ENCODE measurements around the gene MCAT. TPM values are rescaled to one million over a fixed set of nuclear protein-coding genes. Genes with fewer than 3 reads are reported as not detected.
"Not testable (repeated sequence)": the region's sequence is repeated elsewhere in the genome, so short reads cannot be mapped to it uniquely, and the experiment has no call there.

Gene MCAT
- total RNA-seq, 2 experiments from 2014 or later = 8.5 to 8.8 TPM

DNA sequence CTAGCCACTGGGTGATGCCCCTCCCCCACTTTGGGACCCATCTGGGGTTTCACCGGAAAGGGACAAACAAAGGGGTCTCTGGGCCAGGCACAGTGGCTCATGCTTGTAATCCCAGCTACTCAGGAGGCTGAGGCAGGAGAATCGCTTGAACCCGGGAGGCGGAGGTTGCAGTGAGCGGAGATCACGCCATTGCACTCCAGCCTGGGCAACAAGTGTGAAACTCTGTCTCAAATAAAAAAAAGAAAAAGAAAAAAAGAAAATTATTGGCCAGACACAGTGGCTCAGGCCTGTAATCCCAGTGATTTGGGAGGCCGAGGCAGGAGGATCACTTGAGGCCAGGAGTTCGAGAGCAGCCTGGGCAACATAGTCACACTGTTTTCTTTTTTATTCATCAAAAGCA is 2.2 kb upstream of the MCAT start:
- H3K9me3 Mint-ChIP-seq; H3K36me3 Mint-ChIP-seq (ENCODE audit: low read depth); CTCF ChIA-PET; H3K27me3 Mint-ChIP-seq; DNase-seq; H3K4me3 Mint-ChIP-seq; H3K27ac Mint-ChIP-seq: not testable (repeated sequence)
- POLR2A ChIA-PET = interaction anchor here (4.7 kb wide), 1 partner anchor 40 kb away, joined by 29 read pairs; the partner anchor contains the start of gene TTLL12
- peaks cover 43% of the 10 kb centered on the region for H3K4me1 Mint-ChIP-seq

DNA sequence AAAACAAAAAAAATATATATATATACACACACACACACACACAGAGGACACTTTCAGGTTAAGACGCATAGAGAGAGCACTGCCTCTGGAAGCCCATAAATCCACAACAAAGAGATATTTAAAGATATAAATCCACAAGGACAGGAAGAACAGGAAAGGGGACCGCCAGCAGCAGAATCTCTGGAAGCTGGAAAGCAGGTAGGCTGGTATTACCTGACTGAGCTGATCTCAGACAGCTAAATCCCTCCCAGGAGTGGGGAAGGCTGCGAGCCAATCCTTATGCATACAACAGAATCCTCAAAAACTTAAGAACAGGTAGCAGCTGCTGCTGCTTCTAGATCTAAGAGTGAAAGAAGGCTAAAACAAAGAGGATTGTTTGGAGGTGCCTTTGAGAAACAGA is 1.8 kb upstream of the MCAT start:
- Mint-ChIP-seq H3K27ac (no peak overlapping the region), H3K36me3 (ENCODE audit: low read depth) (peaks cover 7% of the 10 kb centered on the region), H3K4me3 (no peak overlapping the region), H3K4me1 (peaks cover 43% of the 10 kb centered on the region), H3K27me3 (no peaks in the 10 kb centered on the region), H3K9me3 (no peaks in the 10 kb centered on the region)
- ChIA-PET POLR2A (interaction anchor here (4.7 kb wide), 1 partner anchor 41 kb away, joined by 29 read pairs; the partner anchor contains the start of gene TTLL12), CTCF (no interaction called here)
- no peak for DNase-seq

DNA sequence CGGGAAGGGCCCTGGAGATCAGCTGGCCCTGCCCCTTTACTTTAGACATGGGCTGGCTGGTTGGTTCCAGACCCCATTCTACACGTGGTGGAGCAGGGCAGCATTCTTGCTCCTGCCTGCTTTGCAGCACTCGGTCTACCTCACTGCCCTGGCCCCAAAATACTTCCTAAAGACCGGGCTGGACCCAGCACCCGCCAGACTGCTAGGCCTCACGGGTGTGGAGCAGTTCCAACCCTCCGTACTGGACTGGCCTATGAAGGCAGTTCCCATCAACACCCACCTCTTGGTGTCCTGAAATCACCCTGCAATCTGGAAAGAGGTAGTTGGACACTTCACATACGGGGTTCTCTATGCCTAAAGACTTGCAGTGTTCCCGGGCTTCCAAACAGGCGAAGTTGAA is 6.4 kb downstream of the MCAT start:
- H3K36me3 Mint-ChIP-seq (ENCODE audit: low read depth) = peaks cover 31% of the 10 kb centered on the region

DNA sequence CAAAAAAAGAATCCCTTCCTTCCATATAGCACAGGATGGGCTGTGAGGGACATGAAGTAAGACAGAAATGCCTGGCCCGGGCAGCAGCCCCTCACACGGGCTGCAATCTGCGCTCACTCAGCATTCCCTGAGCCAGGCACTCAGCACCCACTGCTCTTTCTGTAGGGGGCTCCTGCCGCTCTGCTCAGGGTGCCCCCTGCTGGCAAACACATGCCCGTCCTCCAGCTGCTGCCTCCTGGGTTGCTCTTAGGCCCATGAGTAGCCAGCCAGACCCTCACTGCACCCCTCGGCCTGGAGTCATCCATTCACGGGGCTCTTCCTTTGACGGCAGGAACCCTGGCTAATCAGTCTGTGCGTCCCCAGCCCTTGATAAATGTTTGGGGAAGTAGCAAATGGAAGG is 6.9 kb downstream of the MCAT start:
- H3K4me1 Mint-ChIP-seq = peaks cover 6% of the 10 kb centered on the region

More for the DNA sequence above, 6.4 kb downstream of the MCAT start:
- DNase-seq = no peak
- no peak overlapping the region for H3K4me3 Mint-ChIP-seq
- CTCF ChIA-PET = interaction anchor here (1.0 to 1.4 kb wide), 2 partner anchors 9 to 27 kb away, joined by 3 to 5 read pairs; partner anchors contain the start of gene BIK
- H3K27ac Mint-ChIP-seq = no peak overlapping the region
- no peaks in the 10 kb centered on the region for H3K9me3 Mint-ChIP-seq
- peaks cover 10% of the 10 kb centered on the region for H3K4me1 Mint-ChIP-seq
- POLR2A ChIA-PET = no interaction called here
- no peaks in the 10 kb centered on the region for H3K27me3 Mint-ChIP-seq

DNA sequence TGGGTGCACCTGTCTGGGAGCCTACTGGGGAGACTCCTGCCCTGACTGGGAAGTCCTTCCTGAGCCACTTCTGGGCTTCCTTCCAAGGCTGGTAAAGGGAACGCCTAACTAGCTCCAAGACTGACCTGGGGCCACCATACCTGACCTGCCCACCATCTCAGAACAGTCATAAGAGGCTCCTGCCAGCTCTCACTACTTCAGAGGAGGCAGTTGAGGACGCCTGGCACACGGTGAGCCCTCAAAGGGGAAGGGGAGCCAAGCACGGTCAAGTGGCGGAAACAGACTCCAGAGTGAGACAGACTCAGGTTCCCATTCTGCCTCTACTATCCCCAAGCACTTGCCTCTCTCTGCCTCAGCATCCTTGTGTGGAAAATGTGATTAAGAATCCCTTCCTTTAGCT is 7.6 kb downstream of the MCAT start:
- H3K27ac Mint-ChIP-seq = no peak overlapping the region
- POLR2A ChIA-PET = no interaction called here
- CTCF ChIA-PET = interaction anchor here (0.6 to 0.8 kb wide), 2 partner anchors 45 to 359 kb away, joined by 3 to 4 read pairs; no protein-coding TSS in a partner anchor
- no peaks in the 10 kb centered on the region for H3K27me3 Mint-ChIP-seq
- DNase-seq = no peak
- H3K36me3 Mint-ChIP-seq (ENCODE audit: low read depth) = peaks cover 28% of the 10 kb centered on the region
- H3K4me1 Mint-ChIP-seq = peaks cover 2% of the 10 kb centered on the region
- H3K9me3 Mint-ChIP-seq = no peaks in the 10 kb centered on the region
- H3K4me3 Mint-ChIP-seq = no peak overlapping the region

More for the DNA sequence above, 6.9 kb downstream of the MCAT start:
- POLR2A ChIA-PET = no interaction called here
- Mint-ChIP-seq H3K4me3 (no peak overlapping the region), H3K27me3 (no peaks in the 10 kb centered on the region), H3K27ac (no peak overlapping the region), H3K9me3 (no peaks in the 10 kb centered on the region), H3K36me3 (ENCODE audit: low read depth) (peaks cover 31% of the 10 kb centered on the region)
- peak; percentile 44 for DNase-seq
- CTCF ChIA-PET = interaction anchor here (0.6 to 1.4 kb wide), 4 partner anchors 9 to 360 kb away, joined by 3 to 5 read pairs (median 4); partner anchors contain the start of gene BIK

DNA sequence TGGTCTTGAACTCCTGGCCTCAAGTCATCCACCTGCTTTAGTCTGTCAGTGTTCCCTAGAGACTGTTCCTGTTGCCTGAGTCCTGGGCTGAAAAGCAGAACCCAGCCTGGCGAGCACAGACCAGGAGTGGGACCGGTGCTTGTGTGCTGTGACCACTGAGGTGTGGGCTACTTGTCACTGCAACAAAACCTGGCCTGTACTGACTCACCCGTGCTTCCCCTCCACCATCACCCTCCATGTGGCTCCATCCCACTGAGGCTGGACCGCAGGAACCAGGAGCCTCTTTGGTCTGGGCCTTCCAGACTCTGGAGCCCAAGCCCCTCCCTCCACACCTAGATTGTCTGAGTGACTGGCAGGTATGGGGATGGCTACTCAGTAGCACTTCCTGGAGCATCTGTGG is 8.6 kb downstream of the MCAT start:
- no peak overlapping the region for H3K27ac Mint-ChIP-seq
- POLR2A ChIA-PET = no interaction called here
- no peaks in the 10 kb centered on the region for H3K27me3 Mint-ChIP-seq
- CTCF ChIA-PET = interaction anchor here (0.9 kb wide), 1 partner anchor 12 kb away, joined by 3 read pairs; no protein-coding TSS in a partner anchor
- H3K4me1 Mint-ChIP-seq = peaks cover 2% of the 10 kb centered on the region
- no peaks in the 10 kb centered on the region for H3K9me3 Mint-ChIP-seq
- H3K36me3 Mint-ChIP-seq (ENCODE audit: low read depth) = peaks cover 25% of the 10 kb centered on the region
- no peak for DNase-seq
- H3K4me3 Mint-ChIP-seq = no peak overlapping the region

DNA sequence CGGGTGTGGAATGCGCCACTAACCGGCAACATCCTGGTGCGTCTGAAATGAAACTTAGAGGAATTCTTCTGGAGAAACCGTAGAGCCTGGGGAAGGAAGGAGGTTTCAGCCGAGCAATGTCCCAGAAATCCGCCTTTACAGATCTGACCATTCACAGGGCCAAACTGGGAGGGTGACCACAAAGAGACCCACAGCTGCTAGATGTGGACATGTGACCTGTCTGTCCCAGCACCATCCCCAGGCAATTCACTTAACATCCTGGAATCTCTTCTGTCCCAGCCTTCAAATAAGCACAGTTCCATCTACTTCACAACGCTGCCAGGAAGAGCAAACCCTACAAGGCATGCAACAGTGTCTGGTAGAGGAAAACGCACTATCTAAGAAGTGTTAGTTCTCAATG is 9.8 kb downstream of the MCAT start:
- Mint-ChIP-seq H3K9me3 (no peaks in the 10 kb centered on the region), H3K4me3 (no peak overlapping the region), H3K36me3 (ENCODE audit: low read depth) (peaks cover 20% of the 10 kb centered on the region), H3K4me1 (peaks cover 2% of the 10 kb centered on the region), H3K27ac (no peak overlapping the region), H3K27me3 (no peaks in the 10 kb centered on the region)
- ChIA-PET CTCF (no interaction called here), POLR2A (no interaction called here)
- DNase-seq = no peak

DNA sequence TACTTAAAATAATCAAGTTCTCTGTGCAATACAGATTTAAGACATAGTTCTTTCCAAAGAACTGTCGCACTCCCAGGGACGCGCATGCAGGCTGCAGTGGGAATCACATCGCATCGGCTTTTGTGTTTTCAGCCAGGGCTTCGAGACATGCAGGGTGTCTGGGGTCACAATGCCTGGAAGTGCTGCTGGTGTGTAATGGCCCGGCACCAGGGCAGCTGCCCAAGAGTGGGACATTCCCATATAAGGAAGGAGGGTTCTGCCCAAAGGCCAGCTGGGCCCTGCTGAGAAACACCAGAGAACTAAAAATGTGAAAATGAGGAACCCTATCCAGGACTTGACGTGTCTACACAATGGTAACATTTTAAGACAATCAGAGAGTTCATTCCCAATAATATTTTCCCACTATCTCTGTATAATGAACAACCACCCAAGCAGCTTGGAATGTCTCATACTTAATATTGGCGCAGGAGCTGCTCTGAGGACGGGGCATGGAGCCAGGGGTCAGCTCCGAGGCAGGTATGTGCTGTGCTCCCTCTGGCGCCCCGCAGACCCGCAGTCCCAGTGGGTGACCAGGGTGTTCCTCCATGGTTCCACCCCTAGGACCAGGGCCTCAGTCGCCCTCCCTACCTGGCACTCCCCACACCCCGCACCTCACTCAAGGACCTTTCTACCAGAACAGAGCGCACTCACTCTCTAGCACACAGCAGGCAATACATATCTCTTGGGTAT is 11.3 kb downstream of the MCAT start:
- H3K4me1 Mint-ChIP-seq = peaks cover 9% of the 10 kb centered on the region
- ChIA-PET POLR2A (no interaction called here), CTCF (no interaction called here)
- H3K9me3 Mint-ChIP-seq = no peaks in the 10 kb centered on the region
- no peak overlapping the region for H3K27ac Mint-ChIP-seq
- peaks cover 12% of the 10 kb centered on the region for H3K36me3 Mint-ChIP-seq (ENCODE audit: low read depth)
- no peak for DNase-seq
- no peaks in the 10 kb centered on the region for H3K27me3 Mint-ChIP-seq
- H3K4me3 Mint-ChIP-seq = no peak overlapping the region

DNA sequence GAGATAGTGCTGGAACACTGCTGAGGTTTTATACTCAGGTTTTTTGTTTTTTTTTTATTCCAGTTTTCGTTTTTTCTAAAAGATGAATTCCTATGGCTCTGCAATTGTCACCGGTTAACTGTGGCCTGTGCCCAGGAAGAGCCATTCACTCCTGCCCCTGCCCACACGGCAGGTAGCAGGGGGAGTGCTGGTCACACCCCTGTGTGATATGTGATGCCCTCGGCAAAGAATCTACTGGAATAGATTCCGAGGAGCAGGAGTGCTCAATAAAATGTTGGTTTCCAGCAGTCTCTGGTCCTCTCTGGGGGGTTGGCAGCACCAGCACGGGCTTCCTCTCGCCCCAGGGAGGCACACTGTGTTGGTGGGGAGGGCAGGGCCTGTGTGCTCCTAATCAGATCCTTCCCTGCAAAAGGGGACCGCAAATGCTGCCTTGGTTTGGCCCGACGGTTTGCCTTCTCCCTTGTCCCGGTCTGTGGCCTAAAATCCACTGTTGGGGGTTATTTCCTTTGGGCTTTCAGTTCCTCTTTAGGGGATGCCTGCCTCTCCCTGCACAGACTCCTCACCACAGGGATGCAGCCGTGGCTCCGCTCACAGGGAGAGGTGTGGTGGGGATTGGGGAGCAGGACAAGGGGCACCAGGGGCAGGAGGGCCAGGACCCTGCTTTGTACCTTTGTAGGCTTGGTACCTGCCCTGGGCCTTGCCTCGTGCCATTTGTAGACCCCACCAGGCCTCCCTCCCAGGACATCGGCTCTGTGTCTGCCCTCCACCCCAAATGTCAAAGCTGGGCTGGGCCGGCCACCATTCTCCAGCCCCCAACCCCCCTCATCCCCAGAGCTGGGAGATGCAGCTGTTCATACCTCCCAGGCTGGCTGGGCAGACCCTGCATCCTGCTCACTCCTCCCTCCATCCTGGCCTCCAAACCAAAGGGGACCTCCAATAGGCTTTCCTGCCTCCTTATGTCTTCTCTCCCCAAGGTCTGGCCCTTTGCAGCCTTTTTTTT is 13.5 kb downstream of the MCAT start:
- no peaks in the 10 kb centered on the region for H3K27me3 Mint-ChIP-seq
- H3K4me1 Mint-ChIP-seq = peaks cover 9% of the 10 kb centered on the region
- ChIA-PET CTCF (interaction anchor here (0.6 kb wide), 1 partner anchor 97 kb away, joined by 3 read pairs; no protein-coding TSS in a partner anchor), POLR2A (no interaction called here)
- H3K36me3 Mint-ChIP-seq (ENCODE audit: low read depth) = peaks cover 6% of the 10 kb centered on the region
- no peak overlapping the region for H3K4me3 Mint-ChIP-seq
- H3K27ac Mint-ChIP-seq = no peak overlapping the region
- DNase-seq = no peak
- no peaks in the 10 kb centered on the region for H3K9me3 Mint-ChIP-seq

DNA sequence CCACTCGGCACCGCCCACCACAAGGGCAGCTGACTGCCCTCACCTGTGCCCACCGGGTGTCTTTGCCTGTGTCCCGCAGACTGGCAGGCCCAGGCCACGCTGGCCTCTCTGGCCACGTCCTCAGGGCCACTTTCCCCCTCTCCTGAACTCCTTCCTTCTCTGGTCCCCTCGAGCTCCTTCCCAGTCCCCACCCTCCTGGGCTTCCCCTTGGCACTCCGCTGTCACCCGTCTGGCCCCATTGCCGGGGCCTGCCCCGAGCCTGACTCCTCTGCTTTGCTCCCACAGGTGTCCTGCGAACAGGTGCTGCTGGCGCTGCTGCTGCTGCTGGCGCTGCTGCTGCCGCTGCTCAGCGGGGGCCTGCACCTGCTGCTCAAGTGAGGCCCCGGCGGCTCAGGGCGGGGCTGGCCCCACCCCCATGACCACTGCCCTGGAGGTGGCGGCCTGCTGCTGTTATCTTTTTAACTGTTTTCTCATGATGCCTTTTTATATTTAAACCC is 14.2 kb downstream of the MCAT start:
- H3K4me1 Mint-ChIP-seq = peaks cover 9% of the 10 kb centered on the region
- no peak for DNase-seq
- ChIA-PET CTCF (no interaction called here), POLR2A (no interaction called here)
- no peak overlapping the region for H3K4me3 Mint-ChIP-seq
- no peak overlapping the region for H3K27ac Mint-ChIP-seq
- H3K27me3 Mint-ChIP-seq = no peaks in the 10 kb centered on the region
- no peaks in the 10 kb centered on the region for H3K9me3 Mint-ChIP-seq
- peaks cover 4% of the 10 kb centered on the region for H3K36me3 Mint-ChIP-seq (ENCODE audit: low read depth)

DNA sequence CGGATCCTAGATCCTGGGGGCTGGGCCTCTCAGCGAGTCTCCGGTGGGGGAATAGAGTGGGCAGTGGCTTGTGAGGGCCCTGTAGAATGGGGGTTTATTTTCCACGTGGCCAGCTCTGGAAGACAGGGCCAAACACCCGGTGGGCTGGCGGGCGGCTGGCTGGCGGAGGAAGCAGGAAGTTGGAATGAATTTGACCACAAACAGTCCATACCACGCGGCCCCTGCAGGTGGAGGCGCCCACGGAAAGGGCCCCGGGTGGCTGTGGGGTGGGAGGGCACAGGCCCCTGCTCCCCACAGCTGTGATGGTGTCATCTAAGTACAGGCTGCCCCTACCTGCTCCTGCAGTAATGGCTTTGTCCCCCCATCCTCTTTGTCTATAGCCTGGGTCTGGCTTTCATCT is 15.1 kb downstream of the MCAT start:
- H3K4me3 Mint-ChIP-seq = no peak overlapping the region
- no peak for DNase-seq
- H3K9me3 Mint-ChIP-seq = no peaks in the 10 kb centered on the region
- no peaks in the 10 kb centered on the region for H3K36me3 Mint-ChIP-seq (ENCODE audit: low read depth)
- peaks cover 9% of the 10 kb centered on the region for H3K4me1 Mint-ChIP-seq
- H3K27me3 Mint-ChIP-seq = no peaks in the 10 kb centered on the region
- CTCF ChIA-PET = interaction anchor here (1.0 to 1.3 kb wide), 2 partner anchors 8 to 14 kb away, joined by 3 read pairs; no protein-coding TSS in a partner anchor
- H3K27ac Mint-ChIP-seq = no peak overlapping the region
- POLR2A ChIA-PET = no interaction called here

DNA sequence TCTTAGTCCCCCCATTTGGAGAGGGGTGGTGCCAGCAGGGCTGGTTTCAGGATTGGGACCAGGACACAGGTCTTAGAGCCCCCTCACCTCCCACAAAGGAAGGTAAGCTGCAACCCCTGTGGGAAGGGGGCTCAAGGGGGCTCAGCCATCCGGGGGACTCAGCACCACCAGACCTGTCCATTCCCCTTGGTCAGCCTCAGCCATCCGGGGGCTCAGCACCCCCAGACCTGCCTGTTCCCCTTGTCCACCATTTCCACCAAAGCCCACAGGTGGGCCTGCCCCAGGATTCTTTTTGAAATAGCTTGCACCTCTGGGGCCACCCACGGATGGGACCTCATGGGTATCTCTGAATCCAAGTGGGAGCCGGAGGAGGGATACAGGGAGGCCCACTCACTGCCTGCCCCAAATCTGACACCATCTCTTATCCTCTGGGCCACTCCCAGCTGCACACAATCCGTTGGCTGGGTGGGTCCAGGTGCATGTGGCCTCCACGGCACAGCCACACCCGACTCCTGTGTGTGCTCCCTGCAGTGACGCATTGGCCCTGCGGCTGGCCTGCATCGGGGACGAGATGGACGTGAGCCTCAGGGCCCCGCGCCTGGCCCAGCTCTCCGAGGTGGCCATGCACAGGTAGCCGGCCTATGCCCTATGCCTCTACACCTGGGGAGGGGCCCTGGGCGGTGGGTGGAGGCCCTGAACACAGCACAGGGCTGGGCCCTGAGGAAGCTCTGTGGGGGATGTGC is 15.9 kb downstream of the MCAT start:
- Mint-ChIP-seq H3K36me3 (ENCODE audit: low read depth) (no peaks in the 10 kb centered on the region), H3K4me1 (peaks cover 9% of the 10 kb centered on the region), H3K27me3 (no peaks in the 10 kb centered on the region), H3K4me3 (no peak overlapping the region), H3K9me3 (no peaks in the 10 kb centered on the region), H3K27ac (no peak overlapping the region)
- CTCF ChIA-PET = interaction anchor here (1.0 to 1.3 kb wide), 2 partner anchors 9 to 15 kb away, joined by 3 read pairs; no protein-coding TSS in a partner anchor
- no peak for DNase-seq
- POLR2A ChIA-PET = interaction anchor here (0.9 to 1.0 kb wide), 2 partner anchors 15 to 60 kb away, joined by 3 read pairs; no protein-coding TSS in a partner anchor
